Measurements from ENCODE around the gene CHCHD6. TPM values are rescaled to one million over a fixed set of nuclear protein-coding genes. Genes with fewer than 3 reads are reported as not detected.

Gene CHCHD6
- total RNA-seq, 2 experiments from 2014 or later: 12.7 to 13.1 TPM

DNA sequence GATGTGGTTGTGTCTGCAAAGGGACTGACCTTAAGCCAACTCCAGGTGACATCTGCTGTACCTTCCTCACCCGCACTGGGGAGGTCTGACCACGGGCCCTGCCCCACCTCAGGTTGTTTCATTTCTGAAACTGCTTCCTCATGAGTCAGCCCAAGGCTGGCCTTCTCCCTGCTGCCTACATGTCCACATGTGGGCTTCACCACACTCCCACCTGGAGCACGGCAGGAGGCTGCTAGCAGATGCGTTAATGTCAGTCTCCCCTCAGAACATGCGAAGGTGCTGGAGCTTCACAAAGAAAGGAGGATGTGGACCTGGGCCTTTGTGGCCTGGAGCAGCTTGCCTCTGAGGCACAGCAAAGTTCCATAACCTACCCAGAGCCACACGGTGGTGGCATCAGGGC is 209.5 kb downstream of the CHCHD6 start:
- H3K27ac Mint-ChIP-seq: no peak overlapping the region

GRCh38 chr3:126914226-126914625 is 210.2 kb downstream of the CHCHD6 start:
- intact Hi-C loops (cut with micrococcal nuclease): loop anchor here (10.0 kb wide), 1 partner anchor 209 kb away; the partner anchor contains the start of gene CHCHD6
- Mint-ChIP-seq H3K36me3 (peaks cover 19% of the 10 kb centered on the region), H3K4me3 (no peak overlapping the region), H3K9me3 (no peaks in the 10 kb centered on the region), H3K27me3 (no peaks in the 10 kb centered on the region), H3K4me1 (ENCODE audit: low read depth) (peaks cover 25% of the 10 kb centered on the region), H3K27ac (no peak overlapping the region)
- CTCF ChIA-PET: no interaction called here
- DNase-seq: no peak
- POLR2A ChIA-PET: no interaction called here

More for the DNA sequence above, 209.5 kb downstream of the CHCHD6 start:
- Mint-ChIP-seq H3K36me3 (peaks cover 21% of the 10 kb centered on the region), H3K4me3 (no peak overlapping the region), H3K27me3 (no peaks in the 10 kb centered on the region), H3K4me1 (ENCODE audit: low read depth) (peaks cover 32% of the 10 kb centered on the region), H3K9me3 (no peaks in the 10 kb centered on the region)
- intact Hi-C loops (cut with micrococcal nuclease): loop anchor here (10.0 kb wide), 1 partner anchor 209 kb away; the partner anchor contains the start of gene CHCHD6
- POLR2A ChIA-PET: no interaction called here
- peak; percentile 14 for DNase-seq
- CTCF ChIA-PET: no interaction called here

DNA sequence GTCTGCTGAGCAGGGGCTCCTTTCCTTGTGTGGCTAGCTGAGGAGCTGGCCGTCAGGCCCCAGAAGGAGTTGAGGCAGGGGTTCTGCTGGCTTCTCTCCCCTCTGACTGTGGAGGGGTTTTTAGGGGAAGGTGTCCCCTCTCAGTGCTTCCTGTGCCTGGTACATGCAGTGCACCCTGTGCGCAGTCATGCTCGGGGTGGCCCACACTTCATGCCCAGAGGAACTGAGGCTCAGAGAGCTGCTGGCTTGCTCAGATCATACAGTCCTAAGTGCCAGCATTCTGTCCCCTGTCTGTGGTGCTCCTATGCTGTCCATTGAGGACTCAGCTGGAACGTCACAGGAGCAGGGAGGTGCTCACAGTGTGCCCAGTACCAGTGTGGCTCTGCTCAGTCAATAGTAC is 211.0 kb downstream of the CHCHD6 start:
- H3K4me1 Mint-ChIP-seq (ENCODE audit: low read depth): peaks cover 23% of the 10 kb centered on the region
- no peak overlapping the region for H3K27ac Mint-ChIP-seq
- POLR2A ChIA-PET: no interaction called here
- CTCF ChIA-PET: no interaction called here
- H3K36me3 Mint-ChIP-seq: peaks cover 15% of the 10 kb centered on the region
- H3K4me3 Mint-ChIP-seq: no peak overlapping the region
- no peaks in the 10 kb centered on the region for H3K27me3 Mint-ChIP-seq
- intact Hi-C loops (cut with micrococcal nuclease): loop anchor here (10.0 kb wide), 1 partner anchor 210 kb away; the partner anchor contains the start of gene CHCHD6
- peaks cover 4% of the 10 kb centered on the region for H3K9me3 Mint-ChIP-seq
- DNase-seq: no peak

DNA sequence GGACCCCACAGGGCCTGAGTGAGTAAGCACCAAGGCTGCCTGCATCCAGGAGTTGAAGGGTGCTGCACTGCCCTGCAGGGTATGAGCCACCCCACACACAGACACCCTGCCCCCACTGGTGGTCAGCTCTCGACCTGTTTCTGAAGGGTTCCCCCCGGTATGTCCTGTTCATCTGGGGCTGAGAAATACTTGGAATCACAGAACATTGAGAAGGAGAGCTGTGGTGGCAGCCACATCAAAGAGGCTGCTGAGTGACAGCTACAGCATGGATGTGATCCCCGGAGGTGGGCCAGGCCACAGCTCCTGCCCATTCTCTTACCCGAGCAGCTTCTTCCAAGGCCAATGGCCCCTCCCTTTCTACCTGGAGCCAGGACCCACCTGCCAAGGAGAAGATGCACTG is 212.5 kb downstream of the CHCHD6 start:
- ChIA-PET CTCF (interaction anchor here (0.8 kb wide), 1 partner anchor 18 kb away, joined by 3 read pairs; no protein-coding TSS in a partner anchor), POLR2A (no interaction called here)
- Mint-ChIP-seq H3K36me3 (peaks cover 15% of the 10 kb centered on the region), H3K4me1 (ENCODE audit: low read depth) (peaks cover 10% of the 10 kb centered on the region), H3K9me3 (peaks cover 6% of the 10 kb centered on the region), H3K27ac (no peak overlapping the region), H3K4me3 (no peak overlapping the region), H3K27me3 (no peaks in the 10 kb centered on the region)
- intact Hi-C loops (cut with micrococcal nuclease): loop anchor here (10.0 kb wide), 1 partner anchor 212 kb away; the partner anchor contains the start of gene CHCHD6
- peak; percentile 19 for DNase-seq

DNA sequence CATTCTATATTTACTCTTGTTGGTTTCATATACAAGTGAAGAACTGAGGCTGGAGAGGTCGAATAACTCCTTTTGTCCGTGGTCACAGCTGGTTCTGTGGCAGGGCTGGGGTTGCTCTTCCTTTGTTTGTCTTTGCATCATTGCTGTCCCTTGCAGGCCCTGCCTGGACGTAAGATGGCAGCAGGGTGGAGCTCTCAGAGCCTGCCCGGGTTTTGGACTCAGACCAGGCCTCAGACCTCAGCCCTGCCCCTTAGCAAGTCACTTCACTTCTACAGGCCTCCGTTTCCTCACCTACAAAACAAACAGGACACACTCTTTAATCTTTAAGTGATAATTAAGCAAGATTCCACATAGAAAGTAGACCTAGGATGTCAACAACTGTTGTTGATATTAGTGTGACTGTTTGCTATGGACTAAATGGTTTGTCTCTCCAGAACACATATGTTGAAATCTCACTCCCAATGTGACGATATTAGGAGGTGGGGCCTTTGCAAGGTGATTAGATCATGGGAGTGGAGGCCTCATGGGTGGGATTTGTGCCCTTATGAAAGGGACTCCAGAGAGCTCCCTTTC is 213.3 kb downstream of the CHCHD6 start:
- POLR2A ChIA-PET: no interaction called here
- Mint-ChIP-seq H3K4me3 (no peak overlapping the region), H3K27ac (no peak overlapping the region), H3K9me3 (peaks cover 6% of the 10 kb centered on the region), H3K36me3 (peaks cover 15% of the 10 kb centered on the region), H3K4me1 (ENCODE audit: low read depth) (peaks cover 3% of the 10 kb centered on the region), H3K27me3 (no peaks in the 10 kb centered on the region)
- DNase-seq: no peak
- CTCF ChIA-PET: interaction anchor here (0.8 to 1.4 kb wide), 2 partner anchors 19 to 658 kb away, joined by 3 to 4 read pairs; no protein-coding TSS in a partner anchor
- intact Hi-C loops (cut with micrococcal nuclease): loop anchor here (10.0 kb wide), 1 partner anchor 213 kb away; the partner anchor contains the start of gene CHCHD6

DNA sequence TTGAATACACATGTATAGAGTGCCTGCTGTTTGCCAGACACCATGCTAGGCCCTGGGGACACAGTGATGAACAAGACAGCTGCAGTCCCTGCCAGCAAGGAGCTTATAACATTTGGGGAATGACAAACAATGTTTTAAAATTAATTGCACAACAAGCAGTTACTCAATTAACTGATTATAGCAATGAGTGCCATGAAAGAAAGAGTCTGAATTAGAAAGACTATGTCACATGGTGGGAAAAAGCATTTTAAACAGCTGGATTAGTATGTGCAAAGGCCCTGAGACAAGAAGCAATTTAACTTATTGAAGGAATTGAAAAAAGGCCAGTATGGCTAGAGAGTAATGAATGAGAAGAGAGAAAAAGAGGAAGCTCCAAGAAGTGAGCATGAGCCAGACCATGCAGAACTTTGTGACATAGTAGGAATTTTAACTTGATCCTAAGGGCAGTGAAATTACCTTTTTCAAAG is 214.3 kb downstream of the CHCHD6 start:
- CTCF ChIA-PET: interaction anchor here (1.4 kb wide), 1 partner anchor 657 kb away, joined by 4 read pairs; no protein-coding TSS in a partner anchor
- Mint-ChIP-seq H3K27ac (no peak overlapping the region), H3K9me3 (peaks cover 6% of the 10 kb centered on the region), H3K27me3 (no peaks in the 10 kb centered on the region), H3K4me3 (no peak overlapping the region), H3K36me3 (peaks cover 15% of the 10 kb centered on the region), H3K4me1 (ENCODE audit: low read depth) (no peaks in the 10 kb centered on the region)
- POLR2A ChIA-PET: no interaction called here
- no peak for DNase-seq
- intact Hi-C loops (cut with micrococcal nuclease): loop anchor here (10.0 kb wide), 1 partner anchor 214 kb away; the partner anchor contains the start of gene CHCHD6

DNA sequence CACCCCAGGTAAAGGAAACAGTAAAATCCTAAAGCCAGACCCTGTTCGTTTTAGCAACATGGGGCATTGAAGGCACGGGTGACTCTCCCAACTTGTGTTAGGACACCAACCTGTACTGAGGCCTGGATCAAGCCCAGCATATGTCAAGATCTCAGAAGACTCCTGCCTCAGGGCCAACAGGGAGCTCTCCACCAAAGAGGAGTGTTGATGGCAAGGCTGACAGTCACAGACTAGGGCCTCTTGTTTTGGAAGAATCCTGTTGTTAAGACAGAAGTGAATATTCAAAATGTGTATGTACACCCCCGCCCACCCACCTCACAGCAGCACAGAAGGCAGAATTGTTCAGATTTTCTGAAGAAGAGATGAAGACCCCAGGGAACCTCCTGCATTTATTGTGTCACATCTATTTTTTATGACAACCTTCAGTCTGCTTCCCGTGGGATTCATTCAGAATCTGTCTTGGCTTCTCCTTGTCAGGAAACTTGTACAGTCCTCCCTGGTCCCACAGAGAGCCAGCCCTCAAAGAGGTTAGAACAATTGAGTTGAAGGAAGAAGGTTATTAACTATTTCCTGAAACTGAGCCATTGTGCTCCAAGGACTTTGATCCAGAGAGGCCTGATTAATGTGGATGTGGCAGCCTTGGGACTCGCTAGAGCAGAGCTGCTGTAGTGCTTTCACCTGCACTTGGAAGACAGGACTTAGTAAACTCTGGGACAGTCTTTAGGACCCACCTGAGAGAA is 217.2 kb downstream of the CHCHD6 start:
- Mint-ChIP-seq H3K4me1 (ENCODE audit: low read depth) (no peaks in the 10 kb centered on the region), H3K4me3 (no peak overlapping the region), H3K36me3 (peaks cover 12% of the 10 kb centered on the region), H3K9me3 (peaks cover 6% of the 10 kb centered on the region), H3K27ac (no peak overlapping the region), H3K27me3 (no peaks in the 10 kb centered on the region)
- ChIA-PET CTCF (no interaction called here), POLR2A (no interaction called here)
- intact Hi-C loops (cut with micrococcal nuclease): no loop called here
- no peak for DNase-seq

GRCh38 chr3:126922466-126922865 is 218.4 kb downstream of the CHCHD6 start:
- Mint-ChIP-seq H3K27me3 (no peaks in the 10 kb centered on the region), H3K9me3 (peaks cover 6% of the 10 kb centered on the region), H3K27ac (no peak overlapping the region), H3K4me3 (no peak overlapping the region), H3K36me3 (peaks cover 9% of the 10 kb centered on the region), H3K4me1 (ENCODE audit: low read depth) (no peaks in the 10 kb centered on the region)
- intact Hi-C loops (cut with micrococcal nuclease): no loop called here
- POLR2A ChIA-PET: no interaction called here
- DNase-seq: no peak
- CTCF ChIA-PET: no interaction called here

- intact Hi-C loops (cut with micrococcal nuclease): no loop called here
- H3K9me3 Mint-ChIP-seq: peaks cover 6% of the 10 kb centered on the region
- DNase-seq: peak; percentile 15
- CTCF ChIA-PET: interaction anchor here (0.6 to 1.3 kb wide), 2 partner anchors 19 to 60 kb away, joined by 3 read pairs; no protein-coding TSS in a partner anchor
- no peaks in the 10 kb centered on the region for H3K4me1 Mint-ChIP-seq (ENCODE audit: low read depth)
- H3K36me3 Mint-ChIP-seq: peaks cover 6% of the 10 kb centered on the region
- no peak overlapping the region for H3K4me3 Mint-ChIP-seq
- POLR2A ChIA-PET: no interaction called here
- no peaks in the 10 kb centered on the region for H3K27me3 Mint-ChIP-seq
- no peak overlapping the region for H3K27ac Mint-ChIP-seq
These were observed 219.4 kb downstream of the CHCHD6 start for GRCh38 chr3:126923423-126923822.

- DNase-seq: no peak
- intact Hi-C loops (cut with micrococcal nuclease): no loop called here
- Mint-ChIP-seq H3K27me3 (no peaks in the 10 kb centered on the region), H3K27ac (no peak overlapping the region), H3K36me3 (peaks cover 6% of the 10 kb centered on the region), H3K9me3 (peaks cover 6% of the 10 kb centered on the region), H3K4me3 (no peak overlapping the region), H3K4me1 (ENCODE audit: low read depth) (no peaks in the 10 kb centered on the region)
- ChIA-PET CTCF (interaction anchor here (1.3 kb wide), 1 partner anchor 60 kb away, joined by 3 read pairs; no protein-coding TSS in a partner anchor), POLR2A (no interaction called here)
These were observed 219.9 kb downstream of the CHCHD6 start for GRCh38 chr3:126923895-126924294.

GRCh38 chr3:126924458-126924857 is 220.4 kb downstream of the CHCHD6 start:
- H3K4me3 Mint-ChIP-seq: no peak overlapping the region
- DNase-seq: no peak
- peaks cover 6% of the 10 kb centered on the region for H3K36me3 Mint-ChIP-seq
- H3K27me3 Mint-ChIP-seq: no peaks in the 10 kb centered on the region
- POLR2A ChIA-PET: no interaction called here
- H3K27ac Mint-ChIP-seq: no peak overlapping the region
- CTCF ChIA-PET: interaction anchor here (1.3 kb wide), 1 partner anchor 59 kb away, joined by 3 read pairs; no protein-coding TSS in a partner anchor
- intact Hi-C loops (cut with micrococcal nuclease): no loop called here
- peaks cover 6% of the 10 kb centered on the region for H3K9me3 Mint-ChIP-seq
- H3K4me1 Mint-ChIP-seq (ENCODE audit: low read depth): no peaks in the 10 kb centered on the region

GRCh38 chr3:126925411-126926171 is 221.6 kb downstream of the CHCHD6 start:
- POLR2A ChIA-PET: no interaction called here
- no peak overlapping the region for H3K4me3 Mint-ChIP-seq
- no peaks in the 10 kb centered on the region for H3K36me3 Mint-ChIP-seq
- H3K27me3 Mint-ChIP-seq: no peaks in the 10 kb centered on the region
- no peak overlapping the region for H3K27ac Mint-ChIP-seq
- no peaks in the 10 kb centered on the region for H3K4me1 Mint-ChIP-seq (ENCODE audit: low read depth)
- intact Hi-C loops (cut with micrococcal nuclease): no loop called here
- no peak for DNase-seq
- H3K9me3 Mint-ChIP-seq: peaks cover 1% of the 10 kb centered on the region
- CTCF ChIA-PET: no interaction called here
